DMS 273 treated with DMSO at 0.1 percent for 48 hours (cell line): ENCODE measurements around the gene CCNL2.
"Not testable (repeated sequence)": the region's sequence is repeated elsewhere in the genome, so short reads cannot be mapped to it uniquely, and the experiment has no call there.

Source experiments
- DNase-seq: peaks from one replicate; lab custom pipeline; 2025; lab: John Stamatoyannopoulos, UW

Gene CCNL2

DNA sequence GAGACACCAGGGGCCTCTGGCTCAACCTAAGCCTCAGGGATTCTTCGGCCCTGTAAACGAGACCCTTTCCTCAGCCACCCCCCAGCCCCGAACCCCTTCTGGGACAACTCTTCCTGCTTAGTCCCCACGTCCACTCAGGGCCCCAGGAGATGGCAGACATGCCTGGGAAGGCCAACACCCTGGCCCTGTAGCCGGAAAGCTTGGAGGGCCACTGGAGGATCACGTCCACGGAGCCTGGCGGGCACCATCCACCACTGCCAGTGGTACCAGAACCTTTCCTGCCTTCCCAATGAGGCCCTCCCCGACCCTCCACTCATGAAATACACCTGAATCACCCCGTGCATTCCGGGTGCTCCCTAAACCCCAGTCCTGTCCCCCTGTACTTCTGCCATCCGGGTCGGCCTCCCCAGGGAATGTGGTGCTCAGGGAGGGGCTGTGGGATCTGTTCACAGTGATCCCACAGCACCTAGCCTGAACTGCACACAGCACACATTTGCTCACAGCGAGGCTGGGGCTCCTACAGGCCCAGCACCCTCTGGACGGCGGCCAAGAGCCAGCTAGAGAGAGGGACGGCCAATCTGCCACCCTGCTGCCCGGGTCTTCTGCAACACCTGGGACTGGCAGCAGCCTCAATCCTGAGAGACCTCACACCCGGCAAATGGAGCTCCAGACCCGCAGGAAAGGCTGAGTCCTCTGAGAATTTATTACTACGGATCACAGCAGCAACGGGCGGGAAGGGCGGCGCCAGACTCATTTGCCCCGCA lies 25.9 kb downstream of the CCNL2 start:
- no peak for DNase-seq

GRCh38 chr1:1371746-1372711 lies 27.1 kb downstream of the CCNL2 start:
- DNase-seq: no peak

DNA sequence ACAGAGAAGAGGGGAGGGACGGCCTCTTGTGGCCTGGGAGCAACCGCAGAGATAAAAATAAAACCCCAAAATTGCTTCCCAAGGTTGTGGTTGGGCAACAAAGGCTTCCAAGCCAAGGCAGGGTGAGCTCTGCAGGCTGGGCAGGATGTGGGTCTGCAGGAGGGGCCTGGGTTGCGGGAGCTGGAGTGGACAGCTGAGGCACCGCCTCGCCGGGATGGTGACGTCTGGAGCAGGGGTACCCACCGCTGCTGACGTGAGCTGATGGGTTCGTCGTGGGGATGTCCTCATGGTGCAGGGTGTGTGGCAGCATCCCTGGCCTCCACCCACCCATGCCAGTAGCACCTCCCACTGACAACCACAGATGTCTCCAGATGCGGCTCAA lies 27.8 kb downstream of the CCNL2 start:
- DNase-seq: no peak

GRCh38 chr1:1370771-1371300 lies 28.3 kb downstream of the CCNL2 start:
- no peak for DNase-seq

DNA sequence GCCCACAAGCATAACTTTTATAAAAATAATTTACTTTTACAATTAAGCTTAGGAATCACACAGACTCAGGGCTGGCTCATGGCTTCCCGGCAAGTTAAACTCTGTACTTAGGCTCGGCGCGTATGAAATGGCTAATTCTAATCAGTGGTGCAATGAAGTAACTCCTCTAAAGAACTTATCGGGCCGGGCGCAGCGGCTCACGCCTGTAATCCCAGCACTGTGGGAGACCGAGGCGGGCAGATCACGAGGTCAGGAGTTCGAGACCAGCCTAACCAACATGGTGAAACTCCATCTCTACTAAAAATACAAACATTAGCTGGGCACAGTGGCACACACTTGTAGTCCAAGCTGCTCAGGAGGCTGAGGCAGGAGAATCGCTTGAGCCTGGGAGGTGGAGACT lies 29.0 kb downstream of the CCNL2 start:
- DNase-seq: not testable (repeated sequence)

GRCh38 chr1:1367315-1367714 lies 31.8 kb downstream of the CCNL2 start:
- no peak for DNase-seq

DNA sequence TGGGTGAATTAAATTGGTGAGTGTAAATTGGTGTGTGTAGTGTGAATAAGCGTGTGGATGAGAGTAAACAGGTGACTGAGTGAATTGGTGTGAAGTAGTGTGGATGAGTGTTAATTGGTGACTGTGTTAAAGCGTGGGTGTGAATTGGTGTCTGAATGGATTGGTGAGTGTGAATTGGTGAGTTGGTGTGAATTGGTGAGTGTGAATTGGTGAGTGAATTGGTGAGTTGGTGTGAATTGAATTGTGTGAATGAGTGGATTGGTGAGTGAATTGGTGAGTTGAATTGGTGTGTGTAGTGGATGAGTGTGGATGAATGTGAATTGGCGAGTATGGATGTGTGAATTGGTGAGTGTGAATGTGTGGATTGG lies 32.5 kb downstream of the CCNL2 start:
- DNase-seq: no peak

GRCh38 chr1:1365875-1366698 lies 33.0 kb downstream of the CCNL2 start:
- DNase-seq: no peak

DNA sequence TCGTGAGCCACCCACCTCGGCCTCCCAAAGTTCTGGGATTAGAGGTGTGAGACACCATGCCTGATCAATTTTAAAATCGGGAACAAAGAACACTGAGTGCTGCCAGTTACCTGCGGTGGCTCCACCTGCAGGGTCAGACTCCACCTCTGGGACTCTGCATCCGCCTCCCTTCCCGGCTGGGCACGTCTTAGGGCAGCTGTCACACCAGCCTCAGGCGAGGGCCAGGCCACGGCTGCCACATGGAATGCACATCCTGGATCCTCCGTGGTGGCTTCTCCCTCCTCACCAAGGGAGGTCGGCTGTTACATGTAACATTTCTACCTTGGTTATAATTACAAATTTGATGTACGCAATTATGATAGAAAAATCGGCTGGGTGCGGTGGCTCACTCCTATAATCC lies 34.9 kb downstream of the CCNL2 start:
- DNase-seq: no peak

- no peak for DNase-seq
Observed at GRCh38 chr1:1361982-1362423, 37.1 kb downstream of the CCNL2 start.

GRCh38 chr1:1361233-1361981 lies 37.7 kb downstream of the CCNL2 start:
- no peak for DNase-seq

DNA sequence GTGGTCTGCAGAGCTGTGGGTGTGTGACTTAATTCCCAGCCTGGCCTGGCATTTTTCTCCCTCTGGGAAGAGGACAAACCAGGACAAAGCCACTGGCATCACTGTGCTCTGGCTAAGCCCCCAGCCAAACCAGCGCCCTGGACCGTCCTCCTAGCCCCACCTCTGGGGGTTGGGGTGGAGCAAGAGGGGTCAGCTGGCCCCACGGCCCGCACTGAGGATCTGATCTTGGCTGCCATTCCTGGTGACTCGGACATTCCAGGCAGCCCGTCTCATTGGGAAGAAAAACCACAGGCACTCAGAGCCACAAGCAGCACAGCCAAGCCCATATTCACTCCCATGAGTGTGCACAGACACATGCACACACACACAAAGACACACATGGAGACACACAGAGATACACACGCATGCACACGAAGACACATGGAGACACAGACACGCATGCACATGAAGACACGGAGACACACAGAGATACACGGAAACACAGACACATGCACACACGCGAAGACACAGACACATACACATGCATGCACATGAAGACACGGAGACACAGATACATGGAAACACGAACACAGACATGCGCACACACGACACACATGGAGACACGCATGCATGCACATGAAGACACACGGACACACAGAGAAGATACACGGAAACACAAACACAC lies 38.5 kb downstream of the CCNL2 start:
- DNase-seq: no peak

DNA sequence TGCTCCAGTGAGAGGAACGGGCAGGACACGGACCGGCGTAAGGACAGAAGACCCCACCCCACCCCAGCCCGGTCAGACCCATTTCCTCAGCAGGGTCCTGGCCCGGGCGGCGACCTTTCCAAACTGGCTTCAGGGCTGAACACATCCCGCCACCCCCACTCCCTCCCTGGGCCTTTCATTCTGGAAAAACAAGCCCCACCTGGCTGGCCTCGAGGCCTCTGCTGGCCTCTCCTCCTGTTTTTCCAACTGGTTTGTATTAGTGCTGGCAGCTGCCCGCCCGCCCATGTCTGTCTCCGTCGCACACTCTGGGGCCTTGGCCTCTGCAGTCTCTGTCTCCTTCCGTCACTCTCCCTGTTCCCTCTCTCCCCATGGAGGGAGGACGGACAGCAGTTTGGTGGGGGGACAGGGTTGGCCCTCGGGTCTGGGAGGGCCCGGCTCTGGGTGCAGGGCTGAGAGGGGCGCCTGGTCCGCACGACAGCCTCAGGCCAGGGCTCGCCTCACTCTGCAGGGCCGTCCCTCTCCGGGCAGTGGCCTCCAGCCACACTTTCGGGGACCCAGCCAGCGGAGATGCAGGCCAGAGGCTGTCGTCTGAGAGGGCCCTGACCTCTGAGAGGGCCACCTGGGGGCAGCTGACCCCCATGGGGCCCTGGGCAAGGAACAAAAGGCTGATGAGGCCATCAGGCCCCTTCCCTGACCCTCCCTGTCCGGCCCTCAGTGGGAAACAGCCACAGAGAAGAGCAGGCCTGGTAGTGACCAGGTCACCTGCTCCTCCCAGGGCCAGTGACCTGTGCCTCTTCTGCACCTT lies 39.3 kb downstream of the CCNL2 start:
- no peak for DNase-seq

DNA sequence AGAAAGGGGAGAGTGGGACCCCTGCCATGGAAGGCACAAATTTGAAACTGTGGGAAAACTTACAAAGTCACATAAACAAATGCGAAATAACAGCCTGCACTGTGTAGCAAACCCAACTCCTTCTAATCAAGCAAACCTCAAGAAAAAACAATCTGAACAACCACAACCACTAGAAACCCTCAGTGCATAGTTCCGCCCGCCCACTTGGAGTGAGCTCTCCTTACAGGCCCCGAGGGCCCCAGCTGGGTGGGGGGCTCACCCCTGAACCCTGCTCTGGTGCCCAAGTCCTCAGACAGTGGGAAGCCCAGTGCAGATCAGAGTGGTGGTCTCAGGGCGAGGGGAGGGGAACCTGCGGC lies 39.8 kb downstream of the CCNL2 start:
- DNase-seq: no peak

DNA sequence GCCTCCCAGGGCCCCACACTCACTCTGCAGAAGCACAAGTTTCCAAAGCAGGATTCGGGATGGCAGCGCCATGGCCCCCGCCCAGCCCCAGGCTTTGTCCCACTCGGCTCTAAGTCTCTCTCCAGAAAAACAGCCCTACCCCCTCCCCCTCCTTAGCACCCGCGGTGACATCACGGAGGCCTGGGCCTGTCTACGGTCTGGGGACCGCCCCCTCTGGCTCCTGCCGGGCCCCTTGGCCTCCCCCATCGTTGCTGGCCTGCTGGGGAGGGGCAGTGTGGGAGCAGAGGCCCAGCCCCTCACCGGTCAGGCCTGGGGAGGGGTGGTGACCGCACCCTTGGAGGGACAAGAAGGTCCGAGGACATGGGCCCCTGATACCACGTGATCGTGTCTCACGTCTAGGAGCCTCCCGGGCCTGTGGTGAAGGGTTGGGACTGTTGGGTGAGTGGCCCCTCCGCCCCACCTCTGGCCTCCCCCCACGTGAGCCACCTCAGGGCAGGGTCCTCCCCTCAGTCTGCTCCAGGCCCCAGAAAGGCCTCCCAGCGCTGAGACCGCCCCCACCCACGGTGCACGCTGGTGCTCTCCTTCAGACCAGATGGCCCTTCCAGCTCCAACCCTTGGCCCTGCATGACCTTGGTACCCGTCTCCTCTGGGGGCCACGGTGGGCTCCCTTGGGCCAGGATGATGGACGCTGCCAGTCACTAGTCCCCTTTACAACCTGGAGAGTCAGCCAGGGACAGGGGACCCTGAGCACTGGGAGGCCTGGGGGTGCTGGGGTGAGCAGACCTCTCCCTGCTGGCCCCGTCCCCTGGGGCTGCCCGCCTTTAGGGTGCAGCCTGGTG lies 40.5 kb downstream of the CCNL2 start, which contains the start of gene MXRA8:
Gene MXRA8, minus strand, starts transcription at position 123 of the 839 bp plus-strand sequence. Its CDS starts 51 bp downstream, at position 72.
- DNase-seq: no peak

GRCh38 chr1:1357871-1358432 lies 41.2 kb downstream of the CCNL2 start:
- DNase-seq: no peak

- DNase-seq: no peak
Observed at GRCh38 chr1:1356796-1357401, 42.2 kb downstream of the CCNL2 start.

DNA sequence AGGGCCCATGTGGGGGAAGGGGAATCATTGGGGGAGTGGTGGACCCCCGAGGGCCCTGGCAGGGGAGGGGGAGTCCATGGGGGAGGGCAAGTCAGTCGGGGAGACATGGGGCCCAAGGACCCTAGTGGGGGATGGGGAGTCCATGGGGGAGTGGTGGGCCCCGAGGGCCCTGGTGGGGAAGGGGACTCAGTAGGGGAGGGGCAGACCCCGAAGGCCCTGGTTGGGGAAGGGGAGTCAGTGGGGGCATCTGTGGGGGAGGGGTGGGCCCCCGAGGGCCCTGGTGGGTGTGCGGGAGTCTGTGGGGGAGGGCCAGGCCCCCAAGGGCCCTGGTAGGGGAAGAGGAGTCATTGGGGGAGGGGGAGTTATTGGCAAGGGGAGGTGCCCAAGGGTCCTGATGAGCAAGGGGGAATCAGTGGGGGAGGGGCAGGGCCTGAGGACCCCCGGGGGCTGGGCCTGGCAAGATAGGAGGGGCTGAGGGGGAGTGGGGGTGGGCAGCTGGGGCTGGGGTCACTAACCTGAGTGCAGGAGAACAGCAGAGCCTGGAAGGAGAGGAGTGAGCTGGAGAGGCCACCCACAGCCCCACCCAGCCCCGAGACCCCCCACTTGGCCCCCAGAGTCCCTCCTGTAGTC lies 42.9 kb downstream of the CCNL2 start:
- no peak for DNase-seq
